ENCODE results near the gene PDK2.

GRCh38 chr17:50056217-50056960, 38.8 kb upstream of the PDK2 start:
- peak; percentile 67 for TF ChIP-seq CTCF (IDR thresholded peaks at IDR 0.05; ENCODE audit: low read depth, low read length, poor library complexity, severe bottlenecking)
- no peak for TF ChIP-seq EZH2phosphoT487 (IDR thresholded peaks at IDR 0.05; ENCODE audit: borderline replicate concordance, low read length)
